PC-9 (cell line): ENCODE results near the gene S100A5. TPM values are rescaled to one million over a fixed set of nuclear protein-coding genes. Genes with fewer than 3 reads are reported as not detected.

ENCODE experiments used
- BruUV-seq: library from RNA; stranded (reverse); fragments of 400-500 nt; replicated peaks from 2 replicates; lab custom pipeline; 2021; lab: Mats Ljungman, UMichigan
- CTCF ChIA-PET: fragments of 300-600 bp; sonication (Branson Sonifier 250); formaldehyde crosslinking; loops from one replicate; lab custom pipeline; 2022; ENCODE audit warnings: antibody characterized with exemption; lab: Charles Lee
- POLR2A ChIA-PET: fragments of 300-600 bp; sonication (Branson Sonifier 250); formaldehyde crosslinking; loops from one replicate; lab custom pipeline; 2022; ENCODE audit warnings: antibody characterized with exemption; ENCODE audit not compliant: unreplicated experiment; lab: Charles Lee
- DNase-seq, 2 experiments: peaks; one replicate each; pipeline versions ENCODE4 v3.0.0 to v3.0.0-alpha.2; 2015 to 2022; ENCODE audit warnings: mixed read lengths in 1 of 2
- H2AFZ ChIP-seq: fragments of 200-600 bp; sonication (generic); 2 replicates; pipeline ENCODE4 v1.8.1; 2017; ENCODE audit warnings: antibody characterized with exemption
- H3F3A ChIP-seq: fragments of 200-600 bp; sonication (generic); 2 replicates; pipeline ENCODE4 v1.8.1; 2017; ENCODE audit warnings: antibody characterized with exemption, mild to moderate bottlenecking, low read depth; ENCODE audit not compliant: insufficient read depth
- H3K27ac ChIP-seq: fragments of 200-600 bp; sonication (generic); 2 replicates; pipeline ENCODE4 v1.6.1; 2016; ENCODE audit warnings: mixed run types
- H3K27me3 ChIP-seq: fragments of 200-600 bp; sonication (generic); 2 replicates; pipeline ENCODE4 v1.6.1; 2016; ENCODE audit warnings: low read depth, mixed run types; ENCODE audit not compliant: insufficient read depth
- H3K36me3 ChIP-seq: fragments of 200-600 bp; sonication (generic); 2 replicates; pipeline ENCODE4 v1.6.1; 2016; ENCODE audit warnings: low read depth, mixed run types
- H3K4me1 ChIP-seq: fragments of 200-600 bp; sonication (generic); replicated peaks from 2 replicates; pipeline ENCODE4 v1.6.1; 2016; ENCODE audit warnings: mixed run types; ENCODE audit not compliant: insufficient read depth
- H3K4me2 ChIP-seq: fragments of 200-600 bp; sonication (generic); 2 replicates; pipeline ENCODE4 v1.6.1; 2017; ENCODE audit warnings: mixed run types
- H3K4me3 ChIP-seq: fragments of 200-600 bp; sonication (generic); 2 replicates; pipeline ENCODE4 v1.6.1; 2016; ENCODE audit warnings: mixed run types
- H3K79me2 ChIP-seq: fragments of 200-600 bp; sonication (generic); 2 replicates; pipeline ENCODE4 v1.6.1; 2017; ENCODE audit warnings: low read depth, mixed run types
- H3K9me2 ChIP-seq: fragments of 200-600 bp; sonication (generic); 2 replicates; pipeline ENCODE4 v1.8.1; 2017; ENCODE audit warnings: mild to moderate bottlenecking; ENCODE audit not compliant: insufficient read depth
- H3K9me3 ChIP-seq: fragments of 200-600 bp; sonication (generic); 2 replicates; pipeline ENCODE4 v1.8.1; 2016; ENCODE audit warnings: low read depth; ENCODE audit not compliant: insufficient read depth
- H4K20me1 ChIP-seq: fragments of 200-600 bp; sonication (generic); 2 replicates; pipeline ENCODE4 v1.8.1; 2017; ENCODE audit not compliant: insufficient read depth
- CTCF ChIP-seq: fragments of 200-600 bp; sonication (generic); conservative IDR thresholded peaks from 2 replicates; pipeline ENCODE4 v1.6.1; 2017; ENCODE audit warnings: mixed run types, antibody characterized with exemption, mild to moderate bottlenecking, moderate library complexity
- EZH2 ChIP-seq: fragments of 200-600 bp; sonication (generic); IDR thresholded peaks from 2 replicates; pipeline ENCODE4 v1.8.0; 2017; ENCODE audit warnings: antibody characterized with exemption, low read depth
- intact Hi-C: fragments of 100-400 bp; cut with micrococcal nuclease; formaldehyde crosslinking; loops from one replicate; pipeline ENCODE4 v1.10.0; 2022; ENCODE audit not compliant: unreplicated experiment
- total RNA-seq: library from RNA; stranded (reverse); gene quantifications from 2 replicates; pipeline ENCODE4 v1.2.3, GENCODE V29; 2021

S100A5 gene
- total RNA-seq, 1 experiment from 2014 or later = 11.1 TPM

- H4K20me1 ChIP-seq = peaks cover 10% of the 10 kb centered on the region
- no peak overlapping the region for H3K4me3 ChIP-seq
- ChIA-PET CTCF (interaction anchor here (0.7 to 2.5 kb wide), 3 partner anchors 17 to 36 kb away, joined by 6 to 20 read pairs (median 13); no protein-coding TSS in a partner anchor), POLR2A (interaction anchor here (0.5 to 2.5 kb wide), 7 partner anchors 11 to 587 kb away, joined by 3 to 18 read pairs (median 5); no protein-coding TSS in a partner anchor)
- no peak overlapping the region for H3K27ac ChIP-seq
- H2AFZ ChIP-seq = no peak overlapping the region
- no peak for TF ChIP-seq CTCF
- TF ChIP-seq EZH2 = no peak
- BruUV-seq = no TSS peak
- no peak for DNase-seq
- H3K9me2 ChIP-seq = no peaks in the 10 kb centered on the region
- peaks cover 57% of the 10 kb centered on the region for H3F3A ChIP-seq
- no peaks in the 10 kb centered on the region for H3K9me3 ChIP-seq
- no peaks in the 10 kb centered on the region for H3K27me3 ChIP-seq
- H3K79me2 ChIP-seq = peaks cover 21% of the 10 kb centered on the region
- peaks cover 40% of the 10 kb centered on the region for H3K4me1 ChIP-seq
- H3K36me3 ChIP-seq = peaks cover 11% of the 10 kb centered on the region
- intact Hi-C loops = loop anchor here (2.0 to 10.0 kb wide), 2 partner anchors 95 to 433 kb away; partner anchors contain the start of genes CREB3L4, S100A13 and SLC39A1
- H3K4me2 ChIP-seq = peak overlapping the region; percentile 97; the same call in 1 of the 2 replicates
These were observed 8.6 kb downstream of the S100A5 start for GRCh38 chr1:153532181-153532580.

GRCh38 chr1:153531638-153532037, 9.1 kb downstream of the S100A5 start:
- Histone ChIP-seq H3K27ac (no peak overlapping the region), H3K79me2 (peaks cover 21% of the 10 kb centered on the region), H3K9me3 (no peaks in the 10 kb centered on the region), H3F3A (peaks cover 59% of the 10 kb centered on the region), H4K20me1 (peaks cover 10% of the 10 kb centered on the region), H3K4me3 (no peak overlapping the region), H3K27me3 (no peaks in the 10 kb centered on the region), H3K36me3 (peaks cover 11% of the 10 kb centered on the region), H3K9me2 (no peaks in the 10 kb centered on the region), H2AFZ (no peak overlapping the region), H3K4me1 (peaks cover 35% of the 10 kb centered on the region), H3K4me2 (no peak overlapping the region)
- no peak for TF ChIP-seq EZH2
- TF ChIP-seq CTCF = no peak
- intact Hi-C loops = loop anchor here (2.0 to 10.0 kb wide), 2 partner anchors 95 to 433 kb away; partner anchors contain the start of genes CREB3L4, S100A13 and SLC39A1
- CTCF ChIA-PET = interaction anchor here (0.7 to 2.5 kb wide), 2 partner anchors 35 to 36 kb away, joined by 6 to 13 read pairs; no protein-coding TSS in a partner anchor
- BruUV-seq = no TSS peak
- DNase-seq = no peak
- POLR2A ChIA-PET = interaction anchor here (0.5 to 2.5 kb wide), 5 partner anchors 16 to 1074 kb away, joined by 3 to 18 read pairs (median 5); no protein-coding TSS in a partner anchor

GRCh38 chr1:153527683-153528040, 13.1 kb downstream of the S100A5 start:
- POLR2A ChIA-PET = no interaction called here
- no TSS peak for BruUV-seq

More at GRCh38 chr1:153527683-153528040, 13.1 kb downstream of the S100A5 start:
- H2AFZ ChIP-seq = no peak overlapping the region
- H3K9me3 ChIP-seq = no peaks in the 10 kb centered on the region
- no peaks in the 10 kb centered on the region for H4K20me1 ChIP-seq
- TF ChIP-seq EZH2 (no peak), CTCF (no peak)
- H3K4me1 ChIP-seq = peaks cover 11% of the 10 kb centered on the region
- no peak overlapping the region for H3K4me2 ChIP-seq
- peaks cover 37% of the 10 kb centered on the region; the same call in 1 of the 2 replicates for H3F3A ChIP-seq
- no peaks in the 10 kb centered on the region for H3K36me3 ChIP-seq
- H3K79me2 ChIP-seq = no peaks in the 10 kb centered on the region
- H3K27ac ChIP-seq = no peak overlapping the region
- no peak overlapping the region for H3K4me3 ChIP-seq
- DNase-seq = no peak
- no peaks in the 10 kb centered on the region for H3K9me2 ChIP-seq
- intact Hi-C loops = no loop called here
- H3K27me3 ChIP-seq = no peaks in the 10 kb centered on the region
- CTCF ChIA-PET = no interaction called here
